ENCODE results near the gene CAPZB. TPM values are rescaled to one million over a fixed set of nuclear protein-coding genes. Genes with fewer than 3 reads are reported as not detected.

The CAPZB gene
- total and polyA plus RNA-seq, 2 of the 4 experiments (the other 2 are of a cell fraction), result 216 to 304 TPM

- H3K9ac ChIP-seq (ENCODE audit: low read depth, low read length), result no peak overlapping the region
- H4K5ac ChIP-seq (ENCODE audit: low read depth, low read length), result no peak overlapping the region
- intact Hi-C loops (cut with micrococcal nuclease), result no loop called here
- peaks cover 35 to 92% of the 10 kb centered on the region in 2 experiments for H3K79me1 ChIP-seq (ENCODE audit: low read depth in 1 of 2, low read length in 2 of 2)
- peaks cover 71% of the 10 kb centered on the region for H4K20me1 ChIP-seq (ENCODE audit: insufficient read depth, low read length)
- no peak overlapping the region for H3K27ac ChIP-seq (ENCODE audit: insufficient read depth, low read length)
- H3K4ac ChIP-seq (ENCODE audit: low read depth, low read length), result no peak overlapping the region
- H3K4me2 ChIP-seq (ENCODE audit: low read depth, low read length), result no peak overlapping the region
- H4K91ac ChIP-seq (ENCODE audit: insufficient read depth, low read depth, low read length), result no peak overlapping the region
- dilution Hi-C loops (cut with HindIII; ENCODE audit: low sequenced_read_pairs, unreplicated experiment), result no loop called here
- no peak overlapping the region for H2BK120ac ChIP-seq (ENCODE audit: low read depth, low read length)
- ChIA-PET POLR2A (ENCODE audit: unreplicated experiment) (no interaction called here), CTCF (no interaction called here)
- no peak overlapping the region for H2BK5ac ChIP-seq (ENCODE audit: low read depth, low read length, poor library complexity, severe bottlenecking)
- peaks cover 66% of the 10 kb centered on the region for H3K36me3 ChIP-seq (ENCODE audit: control insufficient read depth, insufficient read depth, low read length)
- 100% methylated on average over 1 of the region's 5 CpGs; no CpG with 5 or more reads in 1 of the 2 experiments for WGBS, 2 experiments (ENCODE audit: extremely low coverage in 2 of 2, insufficient read length in 1 of 2)
- no peak overlapping the region for H3K4me3 ChIP-seq (ENCODE audit: insufficient read depth, low read depth, low read length)
- DNase-seq, result no peak
- no peak overlapping the region for H3K14ac ChIP-seq (replicated peaks; ENCODE audit: low read depth, low read length)
- peaks cover 28% of the 10 kb centered on the region for H3K9me1 ChIP-seq (ENCODE audit: insufficient read depth, low read length)
- BruUV-seq (replicated peaks), result no TSS peak
- H2AK5ac ChIP-seq (ENCODE audit: low read depth, low read length), result no peak overlapping the region
- no peak overlapping the region for H2AK9ac ChIP-seq (replicated peaks; ENCODE audit: low read depth, low read length, poor library complexity)
- H3K56ac ChIP-seq (ENCODE audit: extremely low read depth, insufficient read depth, low read length), result no peak overlapping the region
- H2AFZ ChIP-seq (replicated peaks; ENCODE audit: low read length, poor library complexity), result no peak overlapping the region
- no peaks in the 10 kb centered on the region for H3K9me3 ChIP-seq (ENCODE audit: control insufficient read depth, insufficient read depth, low read length)
- H2BK20ac ChIP-seq (ENCODE audit: low read depth, low read length), result no peak overlapping the region
- H2BK15ac ChIP-seq (ENCODE audit: low read depth, low read length), result no peak overlapping the region
- H4K8ac ChIP-seq (ENCODE audit: low read depth in 2 of 2, low read length in 2 of 2), result no peak overlapping the region
- H3K27me3 ChIP-seq (ENCODE audit: control insufficient read depth, insufficient read depth, low read length), result no peaks in the 10 kb centered on the region
- TF ChIP-seq ELK1 (IDR thresholded peaks at IDR 0.05; ENCODE audit: borderline replicate concordance, low read depth, low read length) (no peak), MXI1 (IDR thresholded peaks at IDR 0.05; ENCODE audit: borderline replicate concordance, low read depth, low read length) (no peak), POLR2A (IDR thresholded peaks at IDR 0.05; ENCODE audit: low read depth, low read length) (no peak), USF2 (IDR thresholded peaks at IDR 0.05; ENCODE audit: low read depth, low read length) (no peak), NFE2L2 (IDR thresholded peaks at IDR 0.05; ENCODE audit: low read depth, low read length) (no peak)
- H3K4me1 ChIP-seq (ENCODE audit: control insufficient read depth, insufficient read depth, low read length), result no peaks in the 10 kb centered on the region
- no peak overlapping the region for H3K18ac ChIP-seq (ENCODE audit: low read depth, low read length)
- no peak overlapping the region for H3K23ac ChIP-seq (ENCODE audit: low read depth, low read length)
- no peak for ATAC-seq (ENCODE audit: low read depth)
- in situ Hi-C loops (cut with MboI; ENCODE audit: low sequenced_read_pairs), result no loop called here
These were observed 113.2 kb downstream of the CAPZB start for GRCh38 chr1:19372136-19372514.
